OCI-LY3 (cell line): ENCODE measurements around the gene HS2ST1.

Source experiments
- CTCF ChIP-seq: fragments of 200-600, 300-600 bp; sonication (generic); IDR thresholded peaks from 2 replicates; pipeline ENCODE4 v1.5.1; 2014; ENCODE audit warnings: antibody characterized with exemption, low read length, low read depth
- EZH2phosphoT487 ChIP-seq: fragments of 200-600 bp; shearing (Covaris generic); IDR thresholded peaks from 2 replicates; pipeline ENCODE4 v1.6.1; 2018; ENCODE audit warnings: antibody characterized with exemption, mixed run types, low read depth

- no peak for TF ChIP-seq CTCF
- TF ChIP-seq EZH2phosphoT487, result no peak
Observed at GRCh38 chr1:87000460-87000859, 86.0 kb downstream of the HS2ST1 start.
